ENCODE results near the gene RBPMS2. TPM values are rescaled to one million over a fixed set of nuclear protein-coding genes. Genes with fewer than 3 reads are reported as not detected.

Gene RBPMS2
- total RNA-seq, 2 experiments from 2014 or later: not detected

DNA sequence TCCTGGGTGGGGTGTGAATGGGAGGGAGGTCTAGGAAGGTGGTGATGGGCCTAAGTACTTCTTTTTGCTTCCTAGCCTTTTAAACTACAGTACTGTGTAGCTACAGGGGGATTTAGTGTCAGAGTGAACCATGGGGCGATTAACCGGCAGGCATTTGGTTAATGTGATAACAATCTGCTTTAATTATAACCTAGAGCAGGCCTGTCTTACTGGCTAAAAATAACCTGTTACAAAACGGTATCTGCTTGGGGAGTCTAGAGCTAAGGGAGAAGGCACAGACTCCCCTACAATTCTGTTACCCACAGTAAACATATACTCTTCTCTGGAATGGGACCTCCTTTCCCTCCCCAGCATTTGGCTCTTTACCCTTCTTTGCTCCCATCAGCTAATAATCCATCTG is 85.4 kb downstream of the RBPMS2 start:
- ATAC-seq (ENCODE audit: poor library complexity): no peak
- Histone ChIP-seq H3K27me3 (ENCODE audit: control insufficient read depth in 1 of 2, insufficient read depth in 2 of 2, low read length in 2 of 2) (no peaks in the 10 kb centered on the region), H3K4me3 (ENCODE audit: low read length) (no peak overlapping the region), H3K36me3 (ENCODE audit: insufficient read depth, low read length) (peaks cover 59% of the 10 kb centered on the region), H3K4me1 (ENCODE audit: insufficient read depth, low read length) (peaks cover 7% of the 10 kb centered on the region), H3K27ac (ENCODE audit: low read depth in 1 of 2, low read length in 2 of 2) (no peak overlapping the region), H3K9me3 (ENCODE audit: control insufficient read depth in 1 of 2, insufficient read depth in 1 of 2, low read length in 2 of 2) (no peaks in the 10 kb centered on the region)
- Mint-ChIP-seq H3K27me3 (no peaks in the 10 kb centered on the region), H3K9me3 (no peaks in the 10 kb centered on the region), H3K27ac (peak overlapping the region; percentile 24), H3K4me3 (no peak overlapping the region), H3K4me1 (ENCODE audit: low read depth) (peaks cover 18% of the 10 kb centered on the region), H3K36me3 (ENCODE audit: low read depth) (peaks cover 81% of the 10 kb centered on the region)
- ChIA-PET POLR2A (no interaction called here), CTCF (interaction anchor here (3.1 kb wide), 1 partner anchor 38 kb away, joined by 17 read pairs; no protein-coding TSS in a partner anchor)
- no peak for DNase-seq
- TF ChIP-seq, protein P1, sequence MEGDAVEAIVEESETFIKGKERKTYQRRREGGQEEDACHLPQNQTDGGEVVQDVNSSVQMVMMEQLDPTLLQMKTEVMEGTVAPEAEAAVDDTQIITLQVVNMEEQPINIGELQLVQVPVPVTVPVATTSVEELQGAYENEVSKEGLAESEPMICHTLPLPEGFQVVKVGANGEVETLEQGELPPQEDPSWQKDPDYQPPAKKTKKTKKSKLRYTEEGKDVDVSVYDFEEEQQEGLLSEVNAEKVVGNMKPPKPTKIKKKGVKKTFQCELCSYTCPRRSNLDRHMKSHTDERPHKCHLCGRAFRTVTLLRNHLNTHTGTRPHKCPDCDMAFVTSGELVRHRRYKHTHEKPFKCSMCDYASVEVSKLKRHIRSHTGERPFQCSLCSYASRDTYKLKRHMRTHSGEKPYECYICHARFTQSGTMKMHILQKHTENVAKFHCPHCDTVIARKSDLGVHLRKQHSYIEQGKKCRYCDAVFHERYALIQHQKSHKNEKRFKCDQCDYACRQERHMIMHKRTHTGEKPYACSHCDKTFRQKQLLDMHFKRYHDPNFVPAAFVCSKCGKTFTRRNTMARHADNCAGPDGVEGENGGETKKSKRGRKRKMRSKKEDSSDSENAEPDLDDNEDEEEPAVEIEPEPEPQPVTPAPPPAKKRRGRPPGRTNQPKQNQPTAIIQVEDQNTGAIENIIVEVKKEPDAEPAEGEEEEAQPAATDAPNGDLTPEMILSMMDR (IDR thresholded peaks at IDR 0.05): no peak
- intact Hi-C loops (cut with DNase I, micrococcal nuclease): no loop called here

Small RNAs within 50 kb of the gene (microRNA-seq; reads per million reads assigned to microRNA genes)
- not detected for gene MIR1272 (ENCODE audit: borderline microRNAs expressed, borderline replicate concordance)

Other genes starting within 250 kb of the RBPMS2 start
- gene PIF1, start 50.1 kb upstream of the RBPMS2 start, total RNA-seq: under 1 TPM; 0.22 to 0.27 TPM
- 1 to 10 TPM; 5.6 to 5.9 TPM for gene PLEKHO2, start 66.3 kb upstream of the RBPMS2 start, total RNA-seq
- 1 to 10 TPM in 1 of 2 experiments, under 1 TPM in 1; 0.95 to 1.9 TPM for gene ANKDD1A, start 136.3 kb upstream of the RBPMS2 start, total RNA-seq
- gene SPG21, start 214.3 kb upstream of the RBPMS2 start, total RNA-seq: 10 to 100 TPM; 29.4 to 32.7 TPM